Skeletal muscle tissue (tissue), 4 donors: ENCODE measurements around the gene ITPKB. TPM values are rescaled to one million over a fixed set of nuclear protein-coding genes. Genes with fewer than 3 reads are reported as not detected.

ENCODE experiments used
- H3K27ac ChIP-seq: one replicate; pipeline ENCODE4 v1.7.0; 2013; ENCODE audit warnings: mild to moderate bottlenecking, low read depth, low read length, inconsistent platforms
- H3K27me3 ChIP-seq, 3 donors: one replicate each; pipeline ENCODE4 v1.7.0; 2013; ENCODE audit warnings: low read length in 3 of 3; ENCODE audit not compliant: control insufficient read depth in 3 of 3, insufficient read depth in 3 of 3
- H3K36me3 ChIP-seq, 3 donors: one replicate each; pipeline ENCODE4 v1.7.0; 2013; ENCODE audit warnings: low read length in 3 of 3; ENCODE audit not compliant: control insufficient read depth in 3 of 3, insufficient read depth in 3 of 3
- H3K4me1 ChIP-seq, 3 donors: one replicate each; pipeline ENCODE4 v1.7.0; 2013; ENCODE audit warnings: low read length in 3 of 3, mild to moderate bottlenecking in 3 of 3; ENCODE audit not compliant: control insufficient read depth in 3 of 3, insufficient read depth in 3 of 3
- H3K4me3 ChIP-seq, 3 donors: one replicate each; pipeline ENCODE4 v1.7.0; 2013; ENCODE audit warnings: low read length in 3 of 3
- H3K9ac ChIP-seq, 3 donors: one replicate each; pipeline ENCODE4 v1.7.0; 2013; ENCODE audit warnings: low read length in 3 of 3, mild to moderate bottlenecking in 3 of 3, moderate library complexity in 2 of 3, low read depth in 1 of 3
- H3K9me3 ChIP-seq, 3 donors: one replicate each; pipeline ENCODE4 v1.7.0; 2013; ENCODE audit warnings: low read length in 3 of 3; ENCODE audit not compliant: control insufficient read depth in 3 of 3
- total RNA-seq: library from RNA; depleted of rRNA; stranded (reverse); fragments of >200 nt; gene quantifications from one replicate; pipeline ENCODE4 v1.2.3, GENCODE V29; 2014
- donor health status: Osteomylitis.

Gene ITPKB
- total RNA-seq, 1 donor from 2014 or later, result 18.8 TPM

- peak overlapping the region; percentile 11 for H3K27ac ChIP-seq
- H3K27me3 ChIP-seq, result no peaks in the 10 kb centered on the region
- peak overlapping the region in 1 of 3 donors; percentile 33 for H3K9ac ChIP-seq
- H3K9me3 ChIP-seq, result no peaks in the 10 kb centered on the region
- peaks cover 0 to 3% (median 0%) of the 10 kb centered on the region in 3 donors for H3K36me3 ChIP-seq
- H3K4me3 ChIP-seq, result no peak overlapping the region
- peaks cover 33 to 44% (median 39%) of the 10 kb centered on the region in 3 donors for H3K4me1 ChIP-seq
Observed at GRCh38 chr1:226708967-226709396, 30.1 kb downstream of the ITPKB start.

GRCh38 chr1:226708342-226708780 lies 30.7 kb downstream of the ITPKB start:
- Histone ChIP-seq H3K4me1 (peaks cover 33 to 44% (median 44%) of the 10 kb centered on the region in 3 donors), H3K9me3 (no peaks in the 10 kb centered on the region), H3K27me3 (no peaks in the 10 kb centered on the region), H3K4me3 (no peak overlapping the region), H3K36me3 (peaks cover 0 to 3% (median 0%) of the 10 kb centered on the region in 3 donors), H3K27ac (peak overlapping the region; percentile 11), H3K9ac (no peak overlapping the region)

GRCh38 chr1:226706684-226707083 lies 32.4 kb downstream of the ITPKB start:
- Histone ChIP-seq H3K27me3 (no peaks in the 10 kb centered on the region), H3K4me3 (no peak overlapping the region), H3K9ac (no peak overlapping the region), H3K36me3 (peaks cover 0 to 3% (median 0%) of the 10 kb centered on the region in 3 donors), H3K4me1 (peaks cover 34 to 47% (median 42%) of the 10 kb centered on the region in 3 donors), H3K27ac (no peak overlapping the region), H3K9me3 (no peaks in the 10 kb centered on the region)

- H3K27me3 ChIP-seq, result no peaks in the 10 kb centered on the region
- H3K4me3 ChIP-seq, result no peak overlapping the region
- peaks cover 0 to 3% (median 0%) of the 10 kb centered on the region in 3 donors for H3K36me3 ChIP-seq
- H3K27ac ChIP-seq, result peak overlapping the region; percentile 95
- no peaks in the 10 kb centered on the region for H3K9me3 ChIP-seq
- H3K4me1 ChIP-seq, result peaks cover 28 to 37% (median 35%) of the 10 kb centered on the region in 3 donors
- no peak overlapping the region for H3K9ac ChIP-seq
Observed at GRCh38 chr1:226704169-226704937, 34.7 kb downstream of the ITPKB start.

- Histone ChIP-seq H3K9me3 (no peaks in the 10 kb centered on the region), H3K4me1 (peaks cover 29 to 40% (median 36%) of the 10 kb centered on the region in 3 donors), H3K27ac (peak overlapping the region; percentile 95), H3K4me3 (peak overlapping the region; percentile 75 to 91 (median 84)), H3K36me3 (peaks cover 0 to 3% (median 2%) of the 10 kb centered on the region in 3 donors), H3K9ac (peak overlapping the region; percentile 92 to 96 (median 93)), H3K27me3 (no peaks in the 10 kb centered on the region)
Observed at GRCh38 chr1:226702957-226703831, 35.9 kb downstream of the ITPKB start.

- Histone ChIP-seq H3K27me3 (no peaks in the 10 kb centered on the region), H3K36me3 (peaks cover 0 to 3% (median 2%) of the 10 kb centered on the region in 3 donors), H3K9me3 (no peaks in the 10 kb centered on the region), H3K4me1 (peaks cover 35 to 47% (median 44%) of the 10 kb centered on the region in 3 donors), H3K27ac (peak overlapping the region; percentile 95), H3K4me3 (peak overlapping the region; percentile 75 to 91 (median 84)), H3K9ac (peak overlapping the region; percentile 92 to 96 (median 93))
Observed at GRCh38 chr1:226702318-226702956, 36.6 kb downstream of the ITPKB start.

- no peaks in the 10 kb centered on the region for H3K9me3 ChIP-seq
- no peaks in the 10 kb centered on the region for H3K27me3 ChIP-seq
- H3K27ac ChIP-seq, result no peak overlapping the region
- peak overlapping the region in 1 of 3 donors; percentile 14 for H3K9ac ChIP-seq
- peaks cover 0 to 2% (median 2%) of the 10 kb centered on the region in 3 donors for H3K36me3 ChIP-seq
- H3K4me3 ChIP-seq, result no peak overlapping the region
- peaks cover 46 to 55% (median 53%) of the 10 kb centered on the region in 3 donors for H3K4me1 ChIP-seq
Observed at GRCh38 chr1:226700861-226701260, 38.2 kb downstream of the ITPKB start.

- H3K4me1 ChIP-seq, result peaks cover 55 to 62% (median 61%) of the 10 kb centered on the region in 3 donors
- H3K9me3 ChIP-seq, result no peaks in the 10 kb centered on the region
- no peak overlapping the region for H3K4me3 ChIP-seq
- peak overlapping the region; percentile 3 for H3K27ac ChIP-seq
- peaks cover 0 to 2% (median 0%) of the 10 kb centered on the region in 3 donors for H3K36me3 ChIP-seq
- no peaks in the 10 kb centered on the region for H3K27me3 ChIP-seq
- H3K9ac ChIP-seq, result peak overlapping the region in 1 of 3 donors; percentile 25
Observed at GRCh38 chr1:226699166-226699565, 39.9 kb downstream of the ITPKB start.

GRCh38 chr1:226698659-226699058 lies 40.4 kb downstream of the ITPKB start:
- Histone ChIP-seq H3K27me3 (no peaks in the 10 kb centered on the region), H3K36me3 (peaks cover 0 to 2% (median 0%) of the 10 kb centered on the region in 3 donors), H3K27ac (peak overlapping the region; percentile 3), H3K4me3 (no peak overlapping the region), H3K9ac (peak overlapping the region in 1 of 3 donors; percentile 25), H3K4me1 (peaks cover 50 to 62% (median 58%) of the 10 kb centered on the region in 3 donors), H3K9me3 (no peaks in the 10 kb centered on the region)
